Endothelial cell of umbilical vein (primary cell): Measurements from ENCODE around the gene LAP3. TPM values are rescaled to one million over a fixed set of nuclear protein-coding genes. Genes with fewer than 3 reads are reported as not detected.

Experiments used
- BruUV-seq: library from RNA; stranded (reverse); fragments of 400-500 nt; replicated peaks from 2 replicates; lab custom pipeline; 2021; lab: Mats Ljungman, UMichigan
- CTCF ChIA-PET: fragments of 300-600, 350-600 bp; sonication (Branson Sonifier 250); formaldehyde crosslinking; loops from one replicate; lab custom pipeline; 2021; ENCODE audit warnings: antibody characterized with exemption, inconsistent platforms; lab: Charles Lee
- POLR2A ChIA-PET: fragments of 300-600, 350-600 bp; sonication (Branson Sonifier 250); formaldehyde crosslinking; loops from one replicate; lab custom pipeline; 2021; ENCODE audit warnings: antibody characterized with exemption, inconsistent platforms; lab: Charles Lee
- DNase-seq: peaks from one replicate; pipeline ENCODE4 v3.0.0-alpha.2; 2011; ENCODE audit warnings: low read depth, low spot score
- FAIRE-seq: peaks from 2 replicates; lab custom pipeline; 2011; peaks lifted over from hg19 to GRCh38; lab: Jason Lieb, UNC
- H2AFZ ChIP-seq: 2 replicates; pipeline ENCODE4 v1.6.0; 2012; ENCODE audit warnings: low read depth, low read length, control low read depth, inconsistent platforms
- H3K27ac ChIP-seq: 2 replicates; pipeline ENCODE4 v1.5.1; 2011; ENCODE audit warnings: low read depth, mild to moderate bottlenecking, control low read depth, low read length, moderate library complexity; ENCODE audit not compliant: insufficient read depth
- H3K27me3 ChIP-seq, 2 experiments: 2 replicates each; pipeline versions ENCODE4 v1.6.0 to v1.6.1; 2011; ENCODE audit warnings: low read length in 2 of 2, mixed read lengths in 1 of 2; ENCODE audit not compliant: control insufficient read depth in 2 of 2, insufficient read depth in 2 of 2
- H3K36me3 ChIP-seq, 2 experiments: 2 replicates in 1 of 2; 3 replicates in 1 of 2; pipeline ENCODE4 v1.5.1; 2011; ENCODE audit warnings: low read length in 2 of 2, mild to moderate bottlenecking in 1 of 2, moderate library complexity in 1 of 2; ENCODE audit not compliant: control insufficient read depth in 2 of 2, insufficient read depth in 2 of 2; ENCODE audit errors: extremely low read depth in 1 of 2
- H3K4me1 ChIP-seq: 3 replicates; pipeline ENCODE4 v1.5.1; 2011; ENCODE audit warnings: mild to moderate bottlenecking, low read length; ENCODE audit not compliant: control insufficient read depth, insufficient read depth; ENCODE audit errors: extremely low read depth
- H3K4me2 ChIP-seq: 2 replicates; pipeline ENCODE4 v1.6.1; 2011; ENCODE audit warnings: low read length, control low read depth, mixed read lengths; ENCODE audit not compliant: insufficient read depth
- H3K4me3 ChIP-seq, 3 experiments: fragments of 200-600 bp in 1 of 3; sonication (generic), shearing (Covaris generic) in 1 of 3; replicated peaks in 1 of 3; 2 replicates each; pipeline ENCODE4 v1.5.1; 2011 to 2016; ENCODE audit warnings: control low read depth in 3 of 3, low read length in 3 of 3, mild to moderate bottlenecking in 2 of 3, inconsistent platforms in 1 of 3, low read depth in 1 of 3, moderate library complexity in 1 of 3; ENCODE audit not compliant: insufficient read depth in 1 of 3
- H3K79me2 ChIP-seq: 2 replicates; pipeline ENCODE4 v1.6.0; 2012; ENCODE audit warnings: low read length, inconsistent platforms; ENCODE audit not compliant: control insufficient read depth, insufficient read depth
- H3K9ac ChIP-seq: replicated peaks from 2 replicates; pipeline ENCODE3; 2011; ENCODE audit warnings: low read length, control low read depth; ENCODE audit not compliant: insufficient read depth; ENCODE audit errors: extremely low read depth
- H3K9me1 ChIP-seq: replicated peaks from 3 replicates; pipeline ENCODE4 v1.6.0; 2011; ENCODE audit warnings: mild to moderate bottlenecking, low read length; ENCODE audit not compliant: control insufficient read depth, insufficient read depth; ENCODE audit errors: extremely low read depth
- H3K9me3 ChIP-seq: replicated peaks from 2 replicates; pipeline ENCODE4 v1.5.1; 2012; ENCODE audit warnings: low read length, inconsistent platforms; ENCODE audit not compliant: control insufficient read depth, insufficient read depth
- H4K20me1 ChIP-seq: replicated peaks from 2 replicates; pipeline ENCODE3; 2011; ENCODE audit warnings: mild to moderate bottlenecking, low read length; ENCODE audit not compliant: control insufficient read depth, insufficient read depth; ENCODE audit errors: extremely low read depth
- EZH2 ChIP-seq: IDR thresholded peaks from 2 replicates; pipeline ENCODE4 v1.6.1; 2012; ENCODE audit warnings: borderline replicate concordance, low read depth, mild to moderate bottlenecking, moderate library complexity, low read length, inconsistent platforms; ENCODE audit not compliant: severe bottlenecking
- FOS ChIP-seq: IDR thresholded peaks from 2 replicates; pipeline ENCODE4 v1.6.1; 2011; ENCODE audit warnings: mild to moderate bottlenecking, low read length, moderate library complexity, borderline replicate concordance; ENCODE audit not compliant: insufficient read depth
- GATA2 ChIP-seq: IDR thresholded peaks from 2 replicates; pipeline ENCODE4 v1.7.0; 2011; ENCODE audit warnings: low read depth, mild to moderate bottlenecking, moderate library complexity, mixed read lengths, low read length; ENCODE audit not compliant: insufficient read length, insufficient read depth
- JUN ChIP-seq: IDR thresholded peaks from 2 replicates; pipeline ENCODE4 v1.6.1; 2011; ENCODE audit warnings: borderline replicate concordance, low read depth; ENCODE audit not compliant: insufficient read length, insufficient read depth
- MYC ChIP-seq: IDR thresholded peaks from one replicate; pipeline ENCODE4 v1.6.1; 2011; ENCODE audit warnings: mild to moderate bottlenecking, low read depth, low read length
- POLR2A ChIP-seq: IDR thresholded peaks from 2 replicates; pipeline ENCODE4 v1.6.1; 2012; ENCODE audit warnings: low read depth, mild to moderate bottlenecking, control low read depth, low read length
- POLR2AphosphoS5 ChIP-seq: IDR thresholded peaks from 2 replicates; pipeline ENCODE4 v1.6.1; 2012; ENCODE audit warnings: low read depth, mild to moderate bottlenecking, control low read depth, low read length, moderate library complexity; ENCODE audit not compliant: insufficient read depth
- dilution Hi-C: fragments of 300-500 bp; cut with MboI; formaldehyde crosslinking; loops from one replicate; pipeline ENCODE4 v1.15.0; 2019; ENCODE audit warnings: low sequenced_read_pairs; ENCODE audit not compliant: extremely low pct_ligation_motif_present
- intact Hi-C: fragments of 100-400 bp; cut with micrococcal nuclease; formaldehyde crosslinking; loops from one replicate; pipeline ENCODE4 v1.10.0; 2022
- polyA plus RNA-seq, 4 experiments: library from polyadenylated mRNA; depleted of rRNA in 3 of 4; stranded (reverse) in 3 of 4; unstranded in 1 of 4; fragments of >200 nt; gene quantifications; 2 replicates each; pipeline versions ENCODE4 v1.2.1 to v1.2.3, GENCODE V29; 2011 to 2012; ENCODE audit warnings: missing spikeins in 1 of 4
- total RNA-seq: library from RNA; stranded (reverse); gene quantifications from 2 replicates; pipeline ENCODE4 v1.2.3, GENCODE V29; 2021
- TF ChIP-seq, protein P1 (sequence below), 2 donors: IDR thresholded peaks; 1 replicate in 1 of 2; 2 replicates in 1 of 2; pipeline ENCODE4 v1.5.1; 2011; ENCODE audit warnings: low read length in 2 of 2, mild to moderate bottlenecking in 2 of 2, moderate library complexity in 2 of 2, control low read depth in 1 of 2, inconsistent platforms in 1 of 2, low read depth in 1 of 2; ENCODE audit not compliant: insufficient read depth in 1 of 2; ENCODE audit errors: extremely low read depth in 1 of 2
- TF ChIP-seq, protein P2 (sequence below): IDR thresholded peaks from 2 replicates; pipeline ENCODE4 v1.6.1; 2011; ENCODE audit not compliant: insufficient read depth, insufficient read length

LAP3 gene
- total and polyA plus RNA-seq, 2 donors (not counting 3 experiments of a cell fraction or from before 2014, with no cell fraction given) = 82.4 to 94.8 TPM

DNA sequence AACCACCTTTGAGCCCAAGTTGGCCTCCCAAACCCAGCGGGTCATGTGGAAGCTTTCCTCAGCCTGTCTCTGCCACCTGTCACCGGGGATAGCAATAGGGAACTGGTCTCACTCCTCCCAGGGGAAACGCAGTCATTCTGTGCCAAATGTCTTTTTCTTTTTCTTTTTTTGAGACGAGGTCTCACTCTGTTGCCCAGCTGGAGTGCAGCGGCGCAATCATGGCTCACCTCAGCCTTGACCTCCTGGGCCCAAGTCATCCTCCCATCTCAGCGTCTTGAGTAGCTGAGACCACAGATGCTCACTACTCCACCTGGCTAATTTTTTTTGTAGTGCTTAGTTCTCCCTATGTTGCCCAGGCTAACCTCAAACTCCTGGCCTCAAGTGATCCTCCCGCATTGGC is 77.7 kb downstream of the LAP3 start:
- H3K9me1 ChIP-seq = no peaks in the 10 kb centered on the region
- FAIRE-seq (no peak), DNase-seq (no peak)
- H3K79me2 ChIP-seq = no peaks in the 10 kb centered on the region
- CTCF ChIA-PET = no interaction called here
- H3K4me3 ChIP-seq = no peak overlapping the region
- H3K27me3 ChIP-seq = peaks cover 0 to 4% of the 10 kb centered on the region in 2 experiments
- H4K20me1 ChIP-seq = no peaks in the 10 kb centered on the region
- intact Hi-C loops = no loop called here
- TF ChIP-seq POLR2AphosphoS5 = no peak
- TF ChIP-seq POLR2A = no peak
- TF ChIP-seq GATA2 = no peak
- no peak for TF ChIP-seq JUN
- TF ChIP-seq MYC = no peak
- TF ChIP-seq, protein P1, sequence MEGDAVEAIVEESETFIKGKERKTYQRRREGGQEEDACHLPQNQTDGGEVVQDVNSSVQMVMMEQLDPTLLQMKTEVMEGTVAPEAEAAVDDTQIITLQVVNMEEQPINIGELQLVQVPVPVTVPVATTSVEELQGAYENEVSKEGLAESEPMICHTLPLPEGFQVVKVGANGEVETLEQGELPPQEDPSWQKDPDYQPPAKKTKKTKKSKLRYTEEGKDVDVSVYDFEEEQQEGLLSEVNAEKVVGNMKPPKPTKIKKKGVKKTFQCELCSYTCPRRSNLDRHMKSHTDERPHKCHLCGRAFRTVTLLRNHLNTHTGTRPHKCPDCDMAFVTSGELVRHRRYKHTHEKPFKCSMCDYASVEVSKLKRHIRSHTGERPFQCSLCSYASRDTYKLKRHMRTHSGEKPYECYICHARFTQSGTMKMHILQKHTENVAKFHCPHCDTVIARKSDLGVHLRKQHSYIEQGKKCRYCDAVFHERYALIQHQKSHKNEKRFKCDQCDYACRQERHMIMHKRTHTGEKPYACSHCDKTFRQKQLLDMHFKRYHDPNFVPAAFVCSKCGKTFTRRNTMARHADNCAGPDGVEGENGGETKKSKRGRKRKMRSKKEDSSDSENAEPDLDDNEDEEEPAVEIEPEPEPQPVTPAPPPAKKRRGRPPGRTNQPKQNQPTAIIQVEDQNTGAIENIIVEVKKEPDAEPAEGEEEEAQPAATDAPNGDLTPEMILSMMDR (IDR thresholded peaks at IDR 0.05; ENCODE audit: extremely low read depth in 1 of 2, insufficient read depth in 1 of 2, low read depth in 1 of 2, low read length in 2 of 2) = no peak
- TF ChIP-seq, protein P2, sequence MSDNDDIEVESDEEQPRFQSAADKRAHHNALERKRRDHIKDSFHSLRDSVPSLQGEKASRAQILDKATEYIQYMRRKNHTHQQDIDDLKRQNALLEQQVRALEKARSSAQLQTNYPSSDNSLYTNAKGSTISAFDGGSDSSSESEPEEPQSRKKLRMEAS = no peak
- no peak for TF ChIP-seq FOS
- no peak for TF ChIP-seq EZH2
- dilution Hi-C loops = no loop called here
- no peak overlapping the region for H3K4me2 ChIP-seq
- H3K9ac ChIP-seq = no peak overlapping the region
- no peak overlapping the region for H3K27ac ChIP-seq
- no peaks in the 10 kb centered on the region for H3K36me3 ChIP-seq
- POLR2A ChIA-PET = no interaction called here
- no peaks in the 10 kb centered on the region for H3K9me3 ChIP-seq
- no peaks in the 10 kb centered on the region for H3K4me1 ChIP-seq
- H2AFZ ChIP-seq = no peak overlapping the region
- no TSS peak for BruUV-seq
